BJ (cell line): ENCODE measurements around the gene ZNF486. TPM values are rescaled to one million over a fixed set of nuclear protein-coding genes. Genes with fewer than 3 reads are reported as not detected.
"Not testable (repeated sequence)": the region's sequence is repeated elsewhere in the genome, so short reads cannot be mapped to it uniquely, and the experiment has no call there.

Source experiments
- CTCF ChIA-PET: fragments of 350-600 bp; formaldehyde crosslinking; extraction: SDS; loops from one replicate; lab custom pipeline; 2021; ENCODE audit warnings: antibody characterized with exemption, inconsistent platforms; lab: Yijun Ruan, JAX
- POLR2A ChIA-PET: fragments of 300-600 bp; sonication (Branson Sonifier 250); formaldehyde crosslinking; extraction: SDS; loops from one replicate; lab custom pipeline; 2021; ENCODE audit warnings: antibody characterized with exemption; lab: Charles Lee
- DNase-seq: peaks from one replicate; pipeline ENCODE4 v3.0.0-alpha.2; 2011; ENCODE audit warnings: low read depth
- H3K27me3 ChIP-seq: 2 replicates; pipeline ENCODE4 v1.6.0; 2011; ENCODE audit warnings: low read length; ENCODE audit not compliant: control insufficient read depth, insufficient read depth
- H3K36me3 ChIP-seq: 2 replicates; pipeline ENCODE4 v1.5.1; 2011; ENCODE audit warnings: low read length; ENCODE audit not compliant: control insufficient read depth, insufficient read depth
- H3K4me3 ChIP-seq: 2 replicates; pipeline ENCODE4 v1.5.1; 2011; ENCODE audit warnings: low read depth, mild to moderate bottlenecking, control low read depth, low read length
- CTCF ChIP-seq: IDR thresholded peaks from 2 replicates; pipeline ENCODE4 v1.5.1; 2011; ENCODE audit warnings: low read depth, mild to moderate bottlenecking, control low read depth, inconsistent platforms, low read length, moderate library complexity; ENCODE audit not compliant: insufficient read depth
- polyA minus RNA-seq: library from RNA; depleted of rRNA, polyadenylated mRNA; stranded (reverse); fragments of >200 nt; gene quantifications from 2 replicates; pipeline ENCODE4 v1.2.3, GENCODE V29; 2011; rRNA and poly(A)+ RNA removed
- polyA plus RNA-seq: library from polyadenylated mRNA; depleted of rRNA; stranded (reverse); fragments of >200 nt; gene quantifications from 2 replicates; pipeline ENCODE4 v1.2.3, GENCODE V29; 2011; rRNA removed

Gene ZNF486
- 3.1 and 5.2 TPM in 2 replicates for polyA plus RNA-seq
- 2.5 and 4.8 TPM in 2 replicates for polyA minus RNA-seq

GRCh38 chr19:20167020-20167644, at the start of gene ZNF486:
ZNF486 (plus strand) TSS chr19:20167214; CDS start chr19:20167331, 117 bp downstream.
- CTCF ChIA-PET, result interaction anchor here (1.2 to 1.4 kb wide), 2 partner anchors 12 to 71 kb away, joined by 3 read pairs; no protein-coding TSS in a partner anchor
- peaks cover 4% of the 10 kb centered on the region; the same call in 1 of the 2 replicates for H3K36me3 ChIP-seq

GRCh38 chr19:20118064-20118839, 48.8 kb upstream of the ZNF486 start:
- H3K27me3 ChIP-seq, POLR2A ChIA-PET, CTCF ChIA-PET, DNase-seq, H3K36me3 ChIP-seq, H3K4me3 ChIP-seq: not testable (repeated sequence)

More at GRCh38 chr19:20167020-20167644, at the start of gene ZNF486:
- POLR2A ChIA-PET, result interaction anchor here (0.6 kb wide), 1 partner anchor 160 kb away, joined by 3 read pairs; no protein-coding TSS in a partner anchor
- H3K27me3 ChIP-seq, result no peaks in the 10 kb centered on the region
- peak; percentile 74 for DNase-seq
- H3K4me3 ChIP-seq, result peak within 1 kb of the TSS; percentile 75
- no peak for TF ChIP-seq CTCF

- DNase-seq, result no peak
- ChIA-PET CTCF (no interaction called here), POLR2A (no interaction called here)
- no peaks in the 10 kb centered on the region for H3K36me3 ChIP-seq
- no peaks in the 10 kb centered on the region for H3K27me3 ChIP-seq
- no peak for TF ChIP-seq CTCF
- no peak overlapping the region for H3K4me3 ChIP-seq
These were observed 42.1 kb upstream of the ZNF486 start for GRCh38 chr19:20124879-20125278.

- POLR2A ChIA-PET, result not testable (repeated sequence)
These were observed 34.1 kb upstream of the ZNF486 start for GRCh38 chr19:20132933-20133332.

GRCh38 chr19:20137714-20138113, 29.3 kb upstream of the ZNF486 start:
- DNase-seq, H3K36me3 ChIP-seq, CTCF ChIA-PET, POLR2A ChIA-PET, H3K27me3 ChIP-seq, H3K4me3 ChIP-seq: not testable (repeated sequence)

More at GRCh38 chr19:20132933-20133332, 34.1 kb upstream of the ZNF486 start:
- H3K4me3 ChIP-seq, H3K27me3 ChIP-seq, H3K36me3 ChIP-seq, DNase-seq, CTCF ChIA-PET: not testable (repeated sequence)

GRCh38 chr19:20151617-20152145, 15.3 kb upstream of the ZNF486 start:
- ChIA-PET POLR2A (no interaction called here), CTCF (no interaction called here)
- Histone ChIP-seq H3K36me3 (no peaks in the 10 kb centered on the region), H3K4me3 (no peak overlapping the region), H3K27me3 (no peaks in the 10 kb centered on the region)
- no peak for DNase-seq
- TF ChIP-seq CTCF, result no peak

GRCh38 chr19:20152506-20152905, 14.5 kb upstream of the ZNF486 start:
- not testable (repeated sequence) for H3K27me3 ChIP-seq, H3K36me3 ChIP-seq, DNase-seq, H3K4me3 ChIP-seq
- POLR2A ChIA-PET, result interaction anchor here (0.6 kb wide), 1 partner anchor 17 kb away, joined by 8 read pairs; no protein-coding TSS in a partner anchor
- CTCF ChIA-PET, result interaction anchor here (0.7 to 1.7 kb wide), 2 partner anchors 21 to 869 kb away, joined by 3 read pairs; no protein-coding TSS in a partner anchor
